Mesothelial cell of epicardium (in vitro differentiated cells): ENCODE data around the gene PHACTR1. TPM values are rescaled to one million over a fixed set of nuclear protein-coding genes. Genes with fewer than 3 reads are reported as not detected.
A peak's percentile ranks its signal among the peaks of the same experiment; 100 is the strongest.

Source experiments
- DNase-seq, 2 experiments: peaks; one replicate each; pipeline ENCODE4 v3.0.0; 2021; ENCODE audit warnings: low spot score in 2 of 2; ENCODE audit not compliant: unreplicated experiment in 2 of 2
- H3K27ac Mint-ChIP-seq: 2 replicates; pipeline ENCODE4 v1.8.0; 2021; ENCODE audit warnings: mixed read lengths
- H3K27me3 Mint-ChIP-seq: 2 replicates; pipeline ENCODE4 v1.8.0; 2021; ENCODE audit warnings: low read depth, mixed read lengths
- H3K36me3 Mint-ChIP-seq: 2 replicates; pipeline ENCODE4 v1.8.0; 2021; ENCODE audit warnings: mixed read lengths
- H3K4me1 Mint-ChIP-seq: 2 replicates; pipeline ENCODE4 v1.8.0; 2021; ENCODE audit warnings: mixed read lengths
- H3K4me3 Mint-ChIP-seq: 2 replicates; pipeline ENCODE4 v1.8.0; 2021; ENCODE audit warnings: mild to moderate bottlenecking, moderate library complexity, mixed read lengths
- H3K9me3 Mint-ChIP-seq: 2 replicates; pipeline ENCODE4 v1.8.0; 2021; ENCODE audit warnings: mixed read lengths
- total RNA-seq: library from RNA; stranded (reverse); gene quantifications from 3 replicates; pipeline ENCODE4 v1.2.1, GENCODE V29; 2021
- TF ChIP-seq, protein P1 (sequence below): fragments of 200-600 bp; sonication (generic); IDR thresholded peaks from one replicate; pipeline ENCODE4 v1.5.0; 2021; ENCODE audit warnings: antibody characterized with exemption; ENCODE audit not compliant: unreplicated experiment

The PHACTR1 gene
- total RNA-seq, 1 donor from 2014 or later: 0.76 TPM

DNA sequence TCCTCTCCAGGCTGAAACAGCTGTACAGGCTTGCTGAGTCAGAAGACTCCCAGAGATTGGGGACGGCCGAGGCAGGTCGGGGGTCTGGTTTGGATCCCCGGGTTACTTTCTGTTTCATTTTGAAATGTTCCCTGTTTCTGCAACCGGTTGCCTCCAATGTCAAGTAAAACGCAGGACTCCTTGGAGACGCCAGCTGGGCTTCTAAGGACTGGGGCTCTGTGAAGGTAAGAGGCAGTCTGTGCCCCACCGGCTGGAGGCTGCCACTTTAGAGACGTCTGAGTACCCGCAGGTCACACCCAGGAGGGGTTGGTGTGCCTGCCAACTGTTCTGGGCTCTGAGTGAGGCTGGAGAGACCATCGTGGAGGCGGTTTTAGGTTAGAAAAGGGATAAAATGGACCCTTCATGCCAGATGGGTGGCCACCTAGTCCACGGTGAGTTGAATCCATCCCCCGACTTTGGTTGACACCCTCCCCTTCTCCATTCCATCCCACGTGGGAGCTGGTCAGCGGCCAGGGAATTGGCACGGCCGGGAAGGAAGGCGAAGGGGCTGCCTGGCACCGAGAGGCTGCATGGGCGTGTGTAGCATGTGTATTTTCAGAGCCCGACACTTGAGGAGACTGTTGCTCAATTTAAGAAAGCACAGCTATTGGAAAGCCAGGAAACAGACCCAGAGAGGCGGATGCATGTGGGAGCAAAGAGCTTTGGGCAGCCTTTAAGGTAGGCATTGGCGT, 240.9 kb downstream of the PHACTR1 start:
- TF ChIP-seq, protein P1, sequence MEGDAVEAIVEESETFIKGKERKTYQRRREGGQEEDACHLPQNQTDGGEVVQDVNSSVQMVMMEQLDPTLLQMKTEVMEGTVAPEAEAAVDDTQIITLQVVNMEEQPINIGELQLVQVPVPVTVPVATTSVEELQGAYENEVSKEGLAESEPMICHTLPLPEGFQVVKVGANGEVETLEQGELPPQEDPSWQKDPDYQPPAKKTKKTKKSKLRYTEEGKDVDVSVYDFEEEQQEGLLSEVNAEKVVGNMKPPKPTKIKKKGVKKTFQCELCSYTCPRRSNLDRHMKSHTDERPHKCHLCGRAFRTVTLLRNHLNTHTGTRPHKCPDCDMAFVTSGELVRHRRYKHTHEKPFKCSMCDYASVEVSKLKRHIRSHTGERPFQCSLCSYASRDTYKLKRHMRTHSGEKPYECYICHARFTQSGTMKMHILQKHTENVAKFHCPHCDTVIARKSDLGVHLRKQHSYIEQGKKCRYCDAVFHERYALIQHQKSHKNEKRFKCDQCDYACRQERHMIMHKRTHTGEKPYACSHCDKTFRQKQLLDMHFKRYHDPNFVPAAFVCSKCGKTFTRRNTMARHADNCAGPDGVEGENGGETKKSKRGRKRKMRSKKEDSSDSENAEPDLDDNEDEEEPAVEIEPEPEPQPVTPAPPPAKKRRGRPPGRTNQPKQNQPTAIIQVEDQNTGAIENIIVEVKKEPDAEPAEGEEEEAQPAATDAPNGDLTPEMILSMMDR: no peak
- peaks cover 77% of the 10 kb centered on the region for H3K27me3 Mint-ChIP-seq
- H3K36me3 Mint-ChIP-seq: no peaks in the 10 kb centered on the region
- no peak overlapping the region for H3K27ac Mint-ChIP-seq
- H3K4me1 Mint-ChIP-seq: peaks cover 17% of the 10 kb centered on the region
- peak overlapping the region; percentile 76 for H3K4me3 Mint-ChIP-seq
- H3K9me3 Mint-ChIP-seq: no peaks in the 10 kb centered on the region
- DNase-seq: peak in 1 of 2 experiments; percentile 40

DNA sequence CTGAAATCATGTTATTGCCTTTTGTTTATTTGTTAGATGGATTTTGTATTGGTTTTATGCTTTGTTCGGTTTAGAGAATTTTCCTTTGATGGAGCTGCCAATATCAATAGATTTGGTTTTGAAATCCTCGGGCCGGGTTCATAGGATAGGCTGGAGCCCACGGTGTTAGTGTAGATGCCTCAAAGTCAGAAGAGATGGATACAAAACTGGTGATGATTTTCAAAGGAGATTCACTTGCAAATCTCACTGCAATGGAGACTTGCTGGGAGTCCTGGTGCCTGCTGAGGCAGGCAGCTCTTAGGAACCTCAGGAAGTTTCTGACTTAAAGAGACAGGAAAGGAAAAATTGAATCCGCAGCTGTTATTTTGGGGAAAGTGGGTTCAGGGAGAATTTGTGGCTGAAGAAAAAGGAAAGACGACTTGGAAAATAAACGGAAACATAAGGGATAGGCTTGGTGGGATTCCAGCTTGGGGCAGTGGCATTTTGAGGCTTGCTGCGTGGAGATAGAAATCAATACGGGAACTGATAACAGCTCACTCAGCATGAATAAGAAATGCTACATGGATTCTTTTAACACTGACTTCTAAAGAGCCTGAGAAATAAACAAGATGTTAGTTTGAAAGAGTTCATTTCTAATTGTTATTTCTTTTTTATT, 241.6 kb downstream of the PHACTR1 start:
- no peak for DNase-seq
- TF ChIP-seq, protein P1: no peak
- H3K27me3 Mint-ChIP-seq: peaks cover 78% of the 10 kb centered on the region
- H3K4me3 Mint-ChIP-seq: peak overlapping the region; percentile 76
- H3K4me1 Mint-ChIP-seq: peaks cover 17% of the 10 kb centered on the region
- no peaks in the 10 kb centered on the region for H3K36me3 Mint-ChIP-seq
- no peaks in the 10 kb centered on the region for H3K9me3 Mint-ChIP-seq
- no peak overlapping the region for H3K27ac Mint-ChIP-seq

DNA sequence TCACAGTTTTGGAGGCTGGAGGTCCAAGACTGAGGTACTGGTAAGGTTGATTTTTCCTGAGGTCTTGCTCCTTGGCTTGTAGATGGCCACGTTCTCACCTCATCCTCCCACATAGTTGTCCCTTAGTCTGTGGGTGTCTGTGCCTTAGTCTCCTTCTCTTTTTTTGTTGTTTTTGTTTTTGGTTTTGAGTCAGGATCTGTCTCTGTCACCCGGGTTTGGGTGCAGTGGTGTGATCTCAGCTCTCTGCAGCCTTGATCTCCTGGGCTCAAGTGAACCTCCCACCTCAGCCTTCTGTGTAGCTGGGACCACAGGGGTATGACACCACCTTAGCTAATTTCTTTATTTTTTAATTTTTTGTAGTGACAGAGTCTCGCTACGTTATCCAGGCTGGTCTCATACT, 245.2 kb downstream of the PHACTR1 start:
- H3K9me3 Mint-ChIP-seq: no peaks in the 10 kb centered on the region
- no peak overlapping the region for H3K4me3 Mint-ChIP-seq
- peaks cover 11% of the 10 kb centered on the region for H3K4me1 Mint-ChIP-seq
- TF ChIP-seq, protein P1: no peak
- H3K36me3 Mint-ChIP-seq: no peaks in the 10 kb centered on the region
- no peak overlapping the region for H3K27ac Mint-ChIP-seq
- peaks cover 70% of the 10 kb centered on the region for H3K27me3 Mint-ChIP-seq
- DNase-seq: no peak

DNA sequence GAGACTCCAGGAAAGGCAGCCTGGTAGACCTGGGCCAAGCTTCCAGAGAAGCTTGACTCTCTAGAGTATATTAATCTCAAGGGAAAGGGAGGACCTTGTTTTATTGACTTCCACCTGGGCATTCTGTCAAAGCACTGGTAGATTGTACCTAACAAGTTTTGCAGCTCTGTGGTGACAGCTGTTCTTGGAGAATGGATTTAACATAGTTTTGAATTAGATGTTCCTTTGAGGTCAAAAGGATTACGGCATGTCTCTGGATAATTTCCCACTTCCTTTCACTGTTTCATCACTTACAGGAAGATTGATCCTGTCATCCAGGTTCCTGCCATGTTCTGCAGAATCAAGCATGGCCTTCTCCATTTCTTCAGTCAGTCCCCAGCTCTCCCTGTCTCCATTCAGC, 246.0 kb downstream of the PHACTR1 start:
- no peak for DNase-seq
- H3K9me3 Mint-ChIP-seq: no peaks in the 10 kb centered on the region
- H3K4me1 Mint-ChIP-seq: peaks cover 10% of the 10 kb centered on the region
- H3K27me3 Mint-ChIP-seq: peaks cover 67% of the 10 kb centered on the region
- no peak overlapping the region for H3K4me3 Mint-ChIP-seq
- H3K36me3 Mint-ChIP-seq: no peaks in the 10 kb centered on the region
- no peak overlapping the region for H3K27ac Mint-ChIP-seq
- TF ChIP-seq, protein P1: no peak

DNA sequence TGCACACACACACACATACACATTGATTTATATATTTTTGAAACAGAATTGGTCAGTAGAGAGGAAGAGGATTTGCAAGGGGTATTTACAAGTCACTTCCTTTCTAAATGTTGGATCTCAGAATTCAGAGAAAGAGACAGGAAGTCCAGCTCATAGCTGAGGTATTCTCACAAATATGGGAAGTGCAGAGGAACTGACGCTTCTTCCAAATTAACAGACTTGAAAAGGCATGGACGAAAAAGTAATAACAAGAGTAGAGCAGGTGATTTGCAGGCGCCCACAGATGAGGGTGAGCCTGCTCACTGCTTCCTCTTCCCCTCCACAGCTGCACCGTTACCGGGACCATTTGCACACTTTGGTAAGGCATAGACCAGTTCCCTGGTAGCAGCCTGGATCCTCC, 246.4 kb downstream of the PHACTR1 start:
- no peaks in the 10 kb centered on the region for H3K36me3 Mint-ChIP-seq
- no peak overlapping the region for H3K27ac Mint-ChIP-seq
- DNase-seq: no peak

More for the DNA sequence above, 246.4 kb downstream of the PHACTR1 start:
- no peak overlapping the region for H3K4me3 Mint-ChIP-seq
- no peaks in the 10 kb centered on the region for H3K9me3 Mint-ChIP-seq
- H3K4me1 Mint-ChIP-seq: peaks cover 8% of the 10 kb centered on the region
- TF ChIP-seq, protein P1: no peak
- H3K27me3 Mint-ChIP-seq: peaks cover 66% of the 10 kb centered on the region
